ENCODE measurements around the gene NPAS2. TPM values are rescaled to one million over a fixed set of nuclear protein-coding genes. Genes with fewer than 3 reads are reported as not detected.

The NPAS2 gene
- polyA plus RNA-seq, 1 donor: 20.4 TPM

- H3K9me3 ChIP-seq (ENCODE audit: control insufficient read depth, low read depth, low read length): no peaks in the 10 kb centered on the region
- no peak overlapping the region for H3K4me3 ChIP-seq (ENCODE audit: low read length)
- no CpG with 5 or more reads among the region's 11 CpGs for WGBS (ENCODE audit: insufficient coverage, low lambda C conversion rate)
- peak overlapping the region; percentile 24 for H3K27ac ChIP-seq (ENCODE audit: low read length)
- H3K27me3 ChIP-seq (ENCODE audit: control insufficient read depth, insufficient read depth, low read length): no peaks in the 10 kb centered on the region
- peak; percentile 73 to 77 for DNase-seq
- no peaks in the 10 kb centered on the region for H3K36me3 ChIP-seq (ENCODE audit: control insufficient read depth, insufficient read depth, low read length)
- peaks cover 21% of the 10 kb centered on the region for H3K4me1 ChIP-seq (ENCODE audit: control insufficient read depth, insufficient read depth, low read length)
Observed at GRCh38 chr2:100882645-100883613, 63.0 kb downstream of the NPAS2 start.

- Histone ChIP-seq H3K4me3 (ENCODE audit: low read length) (no peak overlapping the region), H3K36me3 (ENCODE audit: control insufficient read depth, insufficient read depth, low read length) (no peaks in the 10 kb centered on the region), H3K9me3 (ENCODE audit: control insufficient read depth, low read depth, low read length) (no peaks in the 10 kb centered on the region), H3K27ac (ENCODE audit: low read length) (peak overlapping the region; percentile 0), H3K27me3 (ENCODE audit: control insufficient read depth, insufficient read depth, low read length) (no peaks in the 10 kb centered on the region), H3K4me1 (ENCODE audit: control insufficient read depth, insufficient read depth, low read length) (peaks cover 21% of the 10 kb centered on the region)
- 0% methylated on average over 1 of the region's 3 CpGs for WGBS (ENCODE audit: insufficient coverage, low lambda C conversion rate)
- peak; percentile 25 to 62 for DNase-seq
Observed at GRCh38 chr2:100884145-100884621, 64.2 kb downstream of the NPAS2 start.

GRCh38 chr2:100886085-100886484 lies 66.1 kb downstream of the NPAS2 start:
- no peak overlapping the region for H3K4me3 ChIP-seq (ENCODE audit: low read length)
- H3K36me3 ChIP-seq (ENCODE audit: control insufficient read depth, insufficient read depth, low read length): no peaks in the 10 kb centered on the region
- H3K4me1 ChIP-seq (ENCODE audit: control insufficient read depth, insufficient read depth, low read length): peaks cover 21% of the 10 kb centered on the region
- whole genome bisulfite sequencing (ENCODE audit: insufficient coverage, low lambda C conversion rate): 80% methylated on average over 1 of the region's 4 CpGs
- H3K27me3 ChIP-seq (ENCODE audit: control insufficient read depth, insufficient read depth, low read length): no peaks in the 10 kb centered on the region
- no peak overlapping the region for H3K27ac ChIP-seq (ENCODE audit: low read length)
- no peak for DNase-seq
- H3K9me3 ChIP-seq (ENCODE audit: control insufficient read depth, low read depth, low read length): no peaks in the 10 kb centered on the region

- WGBS (ENCODE audit: insufficient coverage, low lambda C conversion rate): no CpG with 5 or more reads among the region's 11 CpGs
- Histone ChIP-seq H3K27me3 (ENCODE audit: control insufficient read depth, insufficient read depth, low read length) (no peaks in the 10 kb centered on the region), H3K9me3 (ENCODE audit: control insufficient read depth, low read depth, low read length) (no peaks in the 10 kb centered on the region), H3K4me3 (ENCODE audit: low read length) (no peak overlapping the region), H3K36me3 (ENCODE audit: control insufficient read depth, insufficient read depth, low read length) (no peaks in the 10 kb centered on the region), H3K27ac (ENCODE audit: low read length) (no peak overlapping the region), H3K4me1 (ENCODE audit: control insufficient read depth, insufficient read depth, low read length) (peaks cover 21% of the 10 kb centered on the region)
- DNase-seq: no peak
Observed at GRCh38 chr2:100887039-100887578, 67.2 kb downstream of the NPAS2 start.

- H3K4me3 ChIP-seq (ENCODE audit: low read length): no peak overlapping the region
- H3K9me3 ChIP-seq (ENCODE audit: control insufficient read depth, low read depth, low read length): no peaks in the 10 kb centered on the region
- 100% methylated on average over 3 of the region's 14 CpGs for WGBS (ENCODE audit: insufficient coverage, low lambda C conversion rate)
- no peaks in the 10 kb centered on the region for H3K27me3 ChIP-seq (ENCODE audit: control insufficient read depth, insufficient read depth, low read length)
- DNase-seq: no peak
- no peak overlapping the region for H3K27ac ChIP-seq (ENCODE audit: low read length)
- peaks cover 16% of the 10 kb centered on the region for H3K4me1 ChIP-seq (ENCODE audit: control insufficient read depth, insufficient read depth, low read length)
- H3K36me3 ChIP-seq (ENCODE audit: control insufficient read depth, insufficient read depth, low read length): no peaks in the 10 kb centered on the region
Observed at GRCh38 chr2:100887713-100888495, 68.0 kb downstream of the NPAS2 start.

- WGBS (ENCODE audit: insufficient coverage, low lambda C conversion rate): no CpG with 5 or more reads among the region's 3 CpGs
- no peak overlapping the region for H3K4me3 ChIP-seq (ENCODE audit: low read length)
- no peaks in the 10 kb centered on the region for H3K27me3 ChIP-seq (ENCODE audit: control insufficient read depth, insufficient read depth, low read length)
- no peak for DNase-seq
- no peaks in the 10 kb centered on the region for H3K9me3 ChIP-seq (ENCODE audit: control insufficient read depth, low read depth, low read length)
- H3K27ac ChIP-seq (ENCODE audit: low read length): no peak overlapping the region
- no peaks in the 10 kb centered on the region for H3K36me3 ChIP-seq (ENCODE audit: control insufficient read depth, insufficient read depth, low read length)
- H3K4me1 ChIP-seq (ENCODE audit: control insufficient read depth, insufficient read depth, low read length): peaks cover 9% of the 10 kb centered on the region
Observed at GRCh38 chr2:100888601-100889000, 68.7 kb downstream of the NPAS2 start.

GRCh38 chr2:100889286-100889685 lies 69.3 kb downstream of the NPAS2 start:
- Histone ChIP-seq H3K36me3 (ENCODE audit: control insufficient read depth, insufficient read depth, low read length) (no peaks in the 10 kb centered on the region), H3K4me3 (ENCODE audit: low read length) (no peak overlapping the region), H3K9me3 (ENCODE audit: control insufficient read depth, low read depth, low read length) (no peaks in the 10 kb centered on the region), H3K4me1 (ENCODE audit: control insufficient read depth, insufficient read depth, low read length) (peaks cover 3% of the 10 kb centered on the region), H3K27me3 (ENCODE audit: control insufficient read depth, insufficient read depth, low read length) (no peaks in the 10 kb centered on the region), H3K27ac (ENCODE audit: low read length) (no peak overlapping the region)
- DNase-seq: no peak
- no CpG with 5 or more reads among the region's 6 CpGs for WGBS (ENCODE audit: insufficient coverage, low lambda C conversion rate)

- WGBS (ENCODE audit: insufficient coverage, low lambda C conversion rate): no CpG with 5 or more reads among the region's 16 CpGs
- Histone ChIP-seq H3K36me3 (ENCODE audit: control insufficient read depth, insufficient read depth, low read length) (no peaks in the 10 kb centered on the region), H3K27ac (ENCODE audit: low read length) (no peak overlapping the region), H3K4me1 (ENCODE audit: control insufficient read depth, insufficient read depth, low read length) (peaks cover 4% of the 10 kb centered on the region), H3K9me3 (ENCODE audit: control insufficient read depth, low read depth, low read length) (no peaks in the 10 kb centered on the region), H3K27me3 (ENCODE audit: control insufficient read depth, insufficient read depth, low read length) (no peaks in the 10 kb centered on the region), H3K4me3 (ENCODE audit: low read length) (no peak overlapping the region)
- no peak for DNase-seq
Observed at GRCh38 chr2:100891906-100892642, 72.1 kb downstream of the NPAS2 start.

GRCh38 chr2:100893392-100894104 lies 73.6 kb downstream of the NPAS2 start:
- H3K9me3 ChIP-seq (ENCODE audit: control insufficient read depth, low read depth, low read length): no peaks in the 10 kb centered on the region
- H3K36me3 ChIP-seq (ENCODE audit: control insufficient read depth, insufficient read depth, low read length): no peaks in the 10 kb centered on the region
- H3K27ac ChIP-seq (ENCODE audit: low read length): no peak overlapping the region
- peaks cover 4% of the 10 kb centered on the region for H3K4me1 ChIP-seq (ENCODE audit: control insufficient read depth, insufficient read depth, low read length)
- no peak overlapping the region for H3K4me3 ChIP-seq (ENCODE audit: low read length)
- no peak for DNase-seq
- no peaks in the 10 kb centered on the region for H3K27me3 ChIP-seq (ENCODE audit: control insufficient read depth, insufficient read depth, low read length)
- no CpG with 5 or more reads among the region's 6 CpGs for WGBS (ENCODE audit: insufficient coverage, low lambda C conversion rate)

Measured in large intestine (tissue), 3 donors.